ENCODE measurements around the gene TMEM178A.

Gene TMEM178A

GRCh38 chr2:39704540-39704939, 38.8 kb downstream of the TMEM178A start:
- Histone ChIP-seq H3K4me2 (ENCODE audit: low read length) (no peak overlapping the region), H3K36me3 (ENCODE audit: control insufficient read depth, insufficient read depth, low read length) (no peaks in the 10 kb centered on the region), H3K4me3 (ENCODE audit: low read depth, low read length) (no peak overlapping the region), H3K9ac (no peak overlapping the region), H3K9me3 (ENCODE audit: control insufficient read depth, low read length) (no peaks in the 10 kb centered on the region), H3K27ac (no peak overlapping the region), H3K79me2 (no peaks in the 10 kb centered on the region), H2AFZ (no peak overlapping the region), H3K27me3 (ENCODE audit: control insufficient read depth, insufficient read depth, low read length) (no peaks in the 10 kb centered on the region), H3K4me1 (no peaks in the 10 kb centered on the region)
- TF ChIP-seq CTCF (IDR thresholded peaks at IDR 0.05), result no peak

GRCh38 chr2:39705638-39706037, 39.9 kb downstream of the TMEM178A start:
- no peak overlapping the region for H3K4me2 ChIP-seq (ENCODE audit: low read length)
- no peaks in the 10 kb centered on the region for H3K4me1 ChIP-seq
- H2AFZ ChIP-seq, result no peak overlapping the region
- no peaks in the 10 kb centered on the region for H3K79me2 ChIP-seq
- H3K9ac ChIP-seq, result no peak overlapping the region
- H3K27ac ChIP-seq, result no peak overlapping the region
- no peaks in the 10 kb centered on the region for H3K36me3 ChIP-seq (ENCODE audit: control insufficient read depth, insufficient read depth, low read length)
- H3K27me3 ChIP-seq (ENCODE audit: control insufficient read depth, insufficient read depth, low read length), result no peaks in the 10 kb centered on the region
- no peaks in the 10 kb centered on the region for H3K9me3 ChIP-seq (ENCODE audit: control insufficient read depth, low read length)
- no peak overlapping the region for H3K4me3 ChIP-seq (ENCODE audit: low read depth, low read length)
- no peak for TF ChIP-seq CTCF (IDR thresholded peaks at IDR 0.05)

- Histone ChIP-seq H3K36me3 (ENCODE audit: control insufficient read depth, insufficient read depth, low read length) (no peaks in the 10 kb centered on the region), H3K27ac (no peak overlapping the region), H3K4me1 (no peaks in the 10 kb centered on the region), H3K4me2 (ENCODE audit: low read length) (no peak overlapping the region), H3K79me2 (no peaks in the 10 kb centered on the region), H2AFZ (no peak overlapping the region), H3K9ac (no peak overlapping the region), H3K9me3 (ENCODE audit: control insufficient read depth, low read length) (no peaks in the 10 kb centered on the region), H3K27me3 (ENCODE audit: control insufficient read depth, insufficient read depth, low read length) (no peaks in the 10 kb centered on the region), H3K4me3 (ENCODE audit: low read depth, low read length) (no peak overlapping the region)
- no peak for TF ChIP-seq CTCF (IDR thresholded peaks at IDR 0.05)
Observed at GRCh38 chr2:39706312-39706711, 40.6 kb downstream of the TMEM178A start.

- Histone ChIP-seq H3K27me3 (ENCODE audit: control insufficient read depth, insufficient read depth, low read length) (no peaks in the 10 kb centered on the region), H3K79me2 (no peaks in the 10 kb centered on the region), H3K36me3 (ENCODE audit: control insufficient read depth, insufficient read depth, low read length) (no peaks in the 10 kb centered on the region), H3K27ac (no peak overlapping the region), H3K4me1 (no peaks in the 10 kb centered on the region), H3K4me3 (ENCODE audit: low read depth, low read length) (no peak overlapping the region), H2AFZ (no peak overlapping the region), H3K9me3 (ENCODE audit: control insufficient read depth, low read length) (no peaks in the 10 kb centered on the region), H3K4me2 (ENCODE audit: low read length) (no peak overlapping the region), H3K9ac (no peak overlapping the region)
- no peak for TF ChIP-seq CTCF (IDR thresholded peaks at IDR 0.05)
Observed at GRCh38 chr2:39706945-39707344, 41.2 kb downstream of the TMEM178A start.

GRCh38 chr2:39708003-39708402, 42.3 kb downstream of the TMEM178A start:
- Histone ChIP-seq H3K79me2 (no peaks in the 10 kb centered on the region), H3K36me3 (ENCODE audit: control insufficient read depth, insufficient read depth, low read length) (no peaks in the 10 kb centered on the region), H2AFZ (no peak overlapping the region), H3K9me3 (ENCODE audit: control insufficient read depth, low read length) (no peaks in the 10 kb centered on the region), H3K27ac (no peak overlapping the region), H3K4me1 (no peaks in the 10 kb centered on the region), H3K4me3 (ENCODE audit: low read depth, low read length) (no peak overlapping the region), H3K27me3 (ENCODE audit: control insufficient read depth, insufficient read depth, low read length) (no peaks in the 10 kb centered on the region), H3K4me2 (ENCODE audit: low read length) (no peak overlapping the region), H3K9ac (no peak overlapping the region)
- TF ChIP-seq CTCF (IDR thresholded peaks at IDR 0.05), result no peak

Data from parathyroid adenoma (tissue), 2 donors.